Measurements from ENCODE around the gene HIPK4. TPM values are rescaled to one million over a fixed set of nuclear protein-coding genes. Genes with fewer than 3 reads are reported as not detected.

Gene HIPK4
- total and polyA plus RNA-seq, 9 of the 15 experiments (the other 6 are each of a cell fraction or from before 2014, with no cell fraction given), result 0.06 to 0.09 TPM; not detected in 7

DNA sequence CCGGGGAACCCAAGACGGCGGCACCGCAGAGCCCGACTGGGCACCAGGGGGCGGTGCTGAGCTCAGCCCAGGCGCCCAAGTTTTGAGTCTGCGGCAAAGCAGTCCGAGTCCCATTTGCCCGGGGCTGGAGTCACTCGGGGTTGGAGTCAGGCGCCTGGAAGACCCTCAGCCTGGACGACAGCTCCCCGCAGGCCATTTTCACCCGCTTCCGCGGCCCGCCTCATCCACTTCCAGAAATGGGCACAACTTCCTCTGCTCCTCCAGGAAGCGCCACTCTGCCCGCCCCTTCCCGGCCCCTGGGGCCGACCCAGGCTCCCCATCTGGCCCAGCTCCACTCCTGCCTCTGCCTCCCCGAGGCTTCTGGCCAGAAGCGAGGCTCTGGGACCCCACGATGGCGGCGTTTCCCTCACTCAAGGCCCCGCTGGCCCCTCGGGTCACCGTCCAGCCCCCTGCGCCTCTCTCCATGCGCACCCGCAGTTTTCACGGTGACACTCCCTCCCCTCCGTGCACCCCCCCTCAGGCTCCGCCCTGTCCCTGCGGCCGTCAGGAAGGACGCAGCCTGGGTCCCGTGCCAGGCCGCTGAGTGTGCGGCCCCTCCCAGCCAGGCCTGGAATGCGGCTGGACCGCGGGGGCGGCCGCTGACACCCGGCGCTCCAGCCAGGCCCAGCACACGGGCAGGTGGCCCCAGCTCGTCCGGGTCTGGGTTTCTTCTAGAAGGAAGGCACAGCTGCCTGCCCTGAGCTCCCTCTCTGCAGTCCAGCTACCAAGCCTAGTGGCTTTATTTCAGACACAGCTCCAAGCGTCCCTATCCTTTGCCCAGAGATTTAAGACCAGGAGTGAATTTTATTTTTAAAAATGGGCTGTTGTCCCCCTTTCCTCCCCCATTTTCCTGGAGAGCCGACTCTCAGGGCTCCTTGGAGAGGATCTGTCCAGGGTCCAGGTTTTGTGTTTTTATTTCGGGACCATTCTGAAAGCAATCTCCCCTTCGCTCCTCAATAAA, 31.1 kb upstream of the HIPK4 start (continued):
- TF ChIP-seq, protein P1, sequence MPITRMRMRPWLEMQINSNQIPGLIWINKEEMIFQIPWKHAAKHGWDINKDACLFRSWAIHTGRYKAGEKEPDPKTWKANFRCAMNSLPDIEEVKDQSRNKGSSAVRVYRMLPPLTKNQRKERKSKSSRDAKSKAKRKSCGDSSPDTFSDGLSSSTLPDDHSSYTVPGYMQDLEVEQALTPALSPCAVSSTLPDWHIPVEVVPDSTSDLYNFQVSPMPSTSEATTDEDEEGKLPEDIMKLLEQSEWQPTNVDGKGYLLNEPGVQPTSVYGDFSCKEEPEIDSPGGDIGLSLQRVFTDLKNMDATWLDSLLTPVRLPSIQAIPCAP (CRISPR knock-in tag; IDR thresholded peaks at IDR 0.05; ENCODE audit: borderline replicate concordance), result no peak
- TF ChIP-seq JUND (IDR thresholded peaks at IDR 0.05; ENCODE audit: borderline replicate concordance, low read depth, low read length) (peak; percentile 64), JUND (tag; IDR thresholded peaks at IDR 0.05; ENCODE audit: borderline replicate concordance, low read depth, low read length) (no peak; the same call in 2 of the 3 replicates), FOSL1 (tag; conservative IDR thresholded peaks at IDR 0.05) (peak; percentile 77), SP1 (CRISPR knock-in tag; IDR thresholded peaks at IDR 0.05) (peak; percentile 88), THRAP3 (IDR thresholded peaks at IDR 0.05; ENCODE audit: borderline replicate concordance) (no peak), ZNF124 (CRISPR knock-in tag; IDR thresholded peaks at IDR 0.05) (no peak), SIN3A (IDR thresholded peaks at IDR 0.05; ENCODE audit: borderline replicate concordance in 2 of 2, control insufficient read depth in 1 of 2, low read depth in 2 of 2, low read length in 2 of 2) (peak; percentile 8 to 77; a peak in 1 of 4 replicates), SMAD4 (CRISPR knock-in tag; conservative IDR thresholded peaks at IDR 0.05) (peak; percentile 90), KDM2B (CRISPR knock-in tag; IDR thresholded peaks at IDR 0.05) (no peak), ZNF232 (CRISPR knock-in tag; IDR thresholded peaks at IDR 0.05) (0 out of 2 replicates have a peak, but pooled peaks have one; percentile 59), PML (IDR thresholded peaks at IDR 0.05; ENCODE audit: low read length) (peak; percentile 53; the same call in 1 of the 2 replicates), NRF1 (conservative IDR thresholded peaks at IDR 0.05 in 1 of 2, IDR thresholded peaks at IDR 0.05 in 1 of 2) (peak; percentile 90 to 92), ZNF143 (CRISPR knock-in tag; IDR thresholded peaks at IDR 0.05) (no peak), TRIM28 (IDR thresholded peaks at IDR 0.05) (no peak), NR2C1 (IDR thresholded peaks at IDR 0.05) (no peak), NR2C1 (tag; IDR thresholded peaks at IDR 0.05) (0 out of 2 replicates have a peak, but pooled peaks have one; percentile 10), CBX3 (IDR thresholded peaks at IDR 0.05; ENCODE audit: borderline replicate concordance in 1 of 2, low read length in 2 of 2) (no peak; a peak in 1 of 3 replicates)
- TF ChIP-seq, protein P2, sequence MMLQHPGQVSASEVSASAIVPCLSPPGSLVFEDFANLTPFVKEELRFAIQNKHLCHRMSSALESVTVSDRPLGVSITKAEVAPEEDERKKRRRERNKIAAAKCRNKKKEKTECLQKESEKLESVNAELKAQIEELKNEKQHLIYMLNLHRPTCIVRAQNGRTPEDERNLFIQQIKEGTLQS (IDR thresholded peaks at IDR 0.05), result no peak
- TF ChIP-seq, protein P2 (CRISPR knock-in tag; conservative IDR thresholded peaks at IDR 0.05), result no peak

All from K562 (cell line).